Lung microvascular endothelial cell (primary cell): ENCODE measurements around the gene SLC4A8. TPM values are rescaled to one million over a fixed set of nuclear protein-coding genes. Genes with fewer than 3 reads are reported as not detected.

Source experiments
- DNase-seq, 2 donors: peaks; one replicate each; pipeline versions ENCODE4 v3.0.0 to v3.0.0-alpha.2; 2010; ENCODE audit warnings: low read depth in 2 of 2
- total RNA-seq: library from RNA; depleted of rRNA; stranded (reverse); fragments of >200 nt; gene quantifications from 2 replicates; pipeline ENCODE4 v1.2.1, GENCODE V29; 2014

The SLC4A8 gene
- total RNA-seq, 1 donor from 2014 or later = 0.60 TPM

DNA sequence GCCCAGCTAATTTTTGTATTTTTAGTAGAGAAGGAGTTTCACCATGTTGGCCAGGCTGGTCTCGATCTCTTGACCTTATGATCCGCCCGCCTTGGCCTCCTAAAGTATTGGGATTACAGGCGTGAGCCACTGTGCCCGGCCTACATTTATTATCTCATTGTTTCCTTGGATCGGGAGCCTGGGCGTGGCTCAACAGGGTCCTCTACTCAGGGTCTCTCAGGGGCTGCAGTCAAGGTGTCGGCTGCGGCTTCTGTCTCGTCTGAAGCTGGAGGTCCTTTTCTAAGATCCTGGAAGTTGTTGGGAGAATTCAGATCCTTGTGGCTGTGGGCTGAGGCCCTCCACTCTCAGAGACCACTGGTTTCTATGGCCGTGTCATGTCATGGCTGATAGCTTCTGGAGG, 100.9 kb downstream of the SLC4A8 start:
- DNase-seq = no peak

GRCh38 chr12:51527966-51528365, 103.3 kb downstream of the SLC4A8 start:
- no peak for DNase-seq

DNA sequence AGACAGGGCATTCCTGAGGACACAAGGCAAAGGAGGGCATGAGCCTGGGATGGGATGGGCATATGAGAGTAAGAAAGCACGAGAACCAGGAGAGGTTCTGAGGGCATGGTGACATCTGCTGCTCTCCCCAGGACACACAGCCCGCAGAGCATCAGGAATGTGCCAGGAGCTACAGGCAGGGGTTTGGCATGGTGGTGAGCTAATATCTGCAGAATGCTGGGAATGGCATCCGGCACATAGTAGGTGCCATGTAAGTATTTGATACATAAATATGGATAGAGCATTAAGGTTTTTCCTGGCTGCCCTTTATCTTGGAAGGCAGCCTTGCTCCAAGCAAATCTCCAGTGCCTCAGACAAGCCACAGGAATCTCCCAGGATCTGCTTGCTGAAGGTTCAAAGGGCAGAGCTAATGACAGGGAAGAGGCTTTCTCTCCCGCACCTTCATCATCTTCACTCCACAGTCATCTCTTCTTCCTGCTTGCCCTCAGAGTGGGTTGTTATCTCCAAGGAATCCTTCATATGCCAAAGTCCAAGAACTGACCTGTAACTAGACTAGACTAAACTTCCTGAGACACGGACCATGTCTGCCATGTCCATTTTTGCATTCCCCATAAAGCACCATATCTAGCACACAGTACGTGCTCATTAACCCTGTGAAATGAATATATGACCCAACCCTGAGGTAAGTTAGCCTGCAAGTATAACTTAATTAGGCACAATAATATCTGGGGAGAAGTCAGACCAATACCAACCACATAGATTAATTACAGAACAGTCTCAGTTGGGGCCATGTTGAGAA, 104.4 kb downstream of the SLC4A8 start:
- DNase-seq = no peak

DNA sequence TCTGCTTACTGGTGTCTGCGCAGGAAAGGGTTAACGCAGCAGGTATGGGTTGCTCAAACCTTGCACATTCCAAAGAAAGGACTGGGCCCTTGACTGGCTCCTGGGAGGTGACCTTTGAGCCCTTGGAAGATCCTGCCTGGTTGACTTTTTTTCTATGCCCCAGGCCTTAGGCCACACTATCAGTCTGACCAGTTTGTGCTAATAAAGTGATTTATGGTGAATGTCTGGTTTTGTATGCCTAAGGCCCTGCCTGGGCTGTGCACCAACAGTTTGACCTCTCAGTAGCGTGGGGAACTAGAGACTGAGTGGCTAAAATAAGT, 105.0 kb downstream of the SLC4A8 start:
- DNase-seq = no peak

- DNase-seq = no peak
Observed at GRCh38 chr12:51530208-51530607, 105.6 kb downstream of the SLC4A8 start.

DNA sequence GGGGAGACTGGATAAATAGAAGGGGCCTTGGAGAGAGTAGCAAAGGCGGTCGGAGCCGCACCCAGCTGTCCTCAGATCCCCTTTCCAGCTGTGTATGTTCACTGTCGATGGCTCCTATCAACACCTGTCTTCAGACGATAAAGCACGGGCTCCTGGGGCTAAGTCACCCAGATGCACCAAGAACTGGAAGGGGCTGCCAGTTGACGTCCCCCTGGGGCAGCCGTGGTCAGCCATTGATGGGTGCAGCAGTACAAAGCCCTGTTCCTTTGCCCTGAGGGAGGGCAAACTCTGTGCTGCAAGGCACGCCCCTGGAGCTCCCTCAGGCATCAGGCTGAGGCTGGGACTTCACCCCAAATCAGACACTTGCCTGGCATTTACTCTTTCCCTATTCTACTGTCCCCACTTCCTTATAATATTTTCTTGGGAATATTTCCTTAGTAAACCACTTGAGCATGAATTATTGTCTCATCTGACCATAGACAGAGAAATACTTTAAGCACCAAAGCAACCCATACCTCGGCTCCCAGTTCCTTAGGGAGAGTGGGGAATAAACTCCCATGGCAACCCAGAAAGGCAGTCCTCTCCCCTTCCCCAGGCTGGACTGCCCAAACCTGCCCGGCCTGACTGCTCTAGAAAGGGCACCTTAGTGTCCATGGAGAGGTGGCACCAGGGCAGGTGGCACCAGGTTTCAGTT, 106.8 kb downstream of the SLC4A8 start:
- no peak for DNase-seq

DNA sequence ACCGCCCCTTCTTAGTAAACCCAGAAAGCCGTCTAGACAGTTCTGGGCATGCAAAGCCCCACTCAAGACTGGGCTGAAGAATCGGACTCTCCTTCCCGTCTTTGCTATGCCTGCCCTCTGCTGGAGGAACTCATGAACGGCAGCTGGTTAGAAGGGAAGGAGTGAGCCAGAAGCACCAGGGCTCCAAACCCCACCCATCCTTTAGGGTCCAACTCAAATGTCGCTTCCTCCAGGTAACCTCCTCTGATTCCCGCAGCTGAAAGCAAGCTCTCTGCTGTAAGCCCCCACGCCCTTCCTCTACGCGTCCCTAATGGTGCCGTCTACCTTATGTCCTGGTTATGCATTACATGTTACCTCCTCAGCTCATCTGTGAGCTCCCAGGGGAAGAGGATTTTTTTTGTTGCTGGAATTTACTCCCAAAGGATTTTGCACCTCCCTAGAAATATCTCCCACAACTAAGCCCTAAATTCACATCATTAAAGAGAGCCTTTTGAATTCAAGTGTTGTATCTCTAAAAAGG, 107.4 kb downstream of the SLC4A8 start:
- peak; percentile 71 to 84 for DNase-seq

DNA sequence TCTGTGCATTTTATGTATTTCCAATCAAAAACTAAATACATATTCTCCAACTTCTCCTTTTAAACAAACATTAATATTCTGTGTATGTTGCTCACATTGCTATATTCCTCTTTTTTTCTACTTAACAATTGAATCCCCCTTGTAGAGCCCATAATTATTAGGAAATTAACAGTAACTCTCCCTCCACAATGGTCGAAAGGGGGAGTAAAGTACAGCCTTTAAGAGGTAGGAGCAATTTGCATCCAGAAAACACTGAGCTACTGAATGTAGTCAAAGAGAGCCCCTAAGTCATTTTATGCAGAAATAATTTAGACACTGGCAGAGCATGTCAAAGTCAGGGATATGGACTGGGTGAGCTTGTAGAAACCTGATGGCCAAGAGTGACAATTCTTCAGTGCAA, 109.2 kb downstream of the SLC4A8 start:
- peak; percentile 15 to 30 for DNase-seq

GRCh38 chr12:51534216-51535074, 109.8 kb downstream of the SLC4A8 start:
- DNase-seq = no peak

DNA sequence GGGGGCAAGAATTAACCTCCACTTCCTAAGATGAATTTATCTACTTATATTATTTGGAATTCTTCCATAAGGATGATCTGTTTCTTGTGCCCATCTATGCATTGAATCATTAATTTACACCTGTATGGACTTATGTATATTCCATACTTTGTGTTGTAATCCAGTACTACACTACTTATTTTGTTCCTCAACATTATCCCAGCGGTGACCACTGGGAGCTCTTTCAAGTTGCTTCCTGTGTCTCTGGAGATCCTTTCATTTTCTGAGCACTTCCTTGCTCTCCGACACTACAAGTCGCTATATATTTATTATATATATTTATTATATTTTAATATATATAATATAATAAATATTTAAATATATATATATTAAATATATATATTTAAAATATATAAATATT, 111.5 kb downstream of the SLC4A8 start:
- peak in 1 of 2 donors; percentile 13 for DNase-seq

GRCh38 chr12:51538149-51538548, 113.5 kb downstream of the SLC4A8 start:
- no peak for DNase-seq

DNA sequence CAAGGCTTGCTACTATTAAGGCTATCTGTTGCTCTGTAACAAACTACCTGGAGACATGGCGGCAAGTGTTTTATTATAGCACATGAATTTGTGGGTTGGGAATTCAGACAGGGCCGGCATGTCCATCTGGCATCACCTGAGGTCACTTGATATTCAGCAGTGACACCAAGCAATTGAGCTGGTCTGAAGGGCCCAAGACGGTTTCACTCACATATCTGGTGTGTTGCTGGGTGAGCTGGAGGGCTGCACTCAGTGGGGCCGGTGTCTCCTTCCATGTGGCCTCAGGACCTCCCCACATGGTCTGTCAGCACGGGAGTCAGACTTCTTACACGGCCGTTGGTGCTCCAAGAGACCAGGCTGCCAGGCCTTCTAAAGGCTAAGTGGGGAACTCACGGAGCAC, 114.0 kb downstream of the SLC4A8 start:
- no peak for DNase-seq

- no peak for DNase-seq
Observed at GRCh38 chr12:51540996-51541395, 116.4 kb downstream of the SLC4A8 start.

GRCh38 chr12:51546097-51546496, 121.5 kb downstream of the SLC4A8 start:
- DNase-seq = no peak

GRCh38 chr12:51547606-51548005, 123.0 kb downstream of the SLC4A8 start:
- DNase-seq = no peak

DNA sequence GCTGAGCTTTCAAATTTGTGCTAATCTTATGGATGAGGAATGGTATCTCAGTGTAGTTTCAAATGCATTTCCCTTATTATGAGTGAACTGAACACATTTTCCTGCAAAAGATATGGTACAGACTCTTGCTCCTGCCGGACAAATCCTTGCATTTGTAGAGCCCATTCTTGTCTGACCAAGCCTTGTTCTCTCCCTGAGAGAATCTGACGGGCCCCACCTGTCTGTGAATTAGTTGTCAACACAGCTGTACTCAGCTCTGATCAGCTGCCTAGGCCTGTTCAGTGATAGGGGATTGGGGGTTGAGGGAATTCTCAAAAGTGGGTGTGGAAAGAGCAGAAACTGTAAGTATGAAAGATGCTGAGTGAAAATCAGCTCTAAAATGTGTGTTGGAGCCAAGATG, 123.6 kb downstream of the SLC4A8 start:
- DNase-seq = no peak

DNA sequence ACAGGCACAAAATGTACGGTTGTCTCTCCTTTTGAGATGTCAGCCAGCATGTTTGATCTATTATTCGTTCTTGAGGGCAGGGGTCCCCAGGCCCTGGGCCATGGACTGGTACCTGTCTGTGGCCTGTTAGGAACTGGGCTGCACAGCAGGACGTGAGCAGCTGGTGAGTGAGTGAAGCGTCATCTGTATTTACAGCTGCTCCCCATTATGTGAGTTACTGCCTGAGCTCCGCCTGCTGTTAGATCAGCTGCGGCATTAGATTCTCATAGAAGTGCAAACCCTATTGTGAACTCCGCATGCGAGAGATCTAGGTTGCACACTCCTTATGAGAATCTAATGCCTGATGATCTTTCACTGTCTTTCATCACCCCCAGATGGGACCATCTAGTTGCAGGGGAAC, 125.0 kb downstream of the SLC4A8 start:
- DNase-seq = no peak

Other genes starting within 250 kb of the SLC4A8 start
- 1.3 and 3.0 TPM in 2 replicates for gene POU6F1, start 206.8 kb upstream of the SLC4A8 start, total RNA-seq
- gene DAZAP2, start 186.0 kb upstream of the SLC4A8 start, total RNA-seq = 68.5 and 73.7 TPM in 2 replicates
- 9.8 and 17.7 TPM in 2 replicates for gene SMAGP, start 154.4 kb upstream of the SLC4A8 start, total RNA-seq
- not detected in 2 replicates for gene BIN2, start 100.7 kb upstream of the SLC4A8 start, total RNA-seq
- gene CELA1, start 78.2 kb upstream of the SLC4A8 start, total RNA-seq = not detected in 2 replicates
- 8.5 and 27.7 TPM in 2 replicates for gene GALNT6, start 33.4 kb upstream of the SLC4A8 start, total RNA-seq
- under 0.01 and 0.44 TPM in 2 replicates for gene SCN8A, start 166.4 kb downstream of the SLC4A8 start, total RNA-seq